ENCODE data around the gene EFCAB6.

EFCAB6 gene

GRCh38 chr22:43510281-43511070, 301.6 kb downstream of the EFCAB6 start:
- Histone ChIP-seq H3K36me3 (ENCODE audit: control insufficient read depth in 1 of 2, insufficient read depth in 2 of 2, low read length in 2 of 2) (no peaks in the 10 kb centered on the region), H3K9ac (ENCODE audit: low read depth in 1 of 2, low read length in 2 of 2) (no peak overlapping the region), H3K9me3 (ENCODE audit: control insufficient read depth in 1 of 2, low read length in 2 of 2) (no peaks in the 10 kb centered on the region), H3K4me1 (ENCODE audit: control insufficient read depth in 1 of 2, insufficient read depth in 2 of 2, low read length in 2 of 2) (no peaks in the 10 kb centered on the region), H3K4me3 (ENCODE audit: low read depth in 1 of 2, low read length in 2 of 2) (no peak overlapping the region), H3K27ac (ENCODE audit: low read depth, low read length) (no peak overlapping the region), H3K27me3 (ENCODE audit: control insufficient read depth in 1 of 2, insufficient read depth in 2 of 2, low read length in 2 of 2) (no peaks in the 10 kb centered on the region)

- Histone ChIP-seq H3K27me3 (ENCODE audit: control insufficient read depth in 1 of 2, insufficient read depth in 2 of 2, low read length in 2 of 2) (no peaks in the 10 kb centered on the region), H3K4me1 (ENCODE audit: control insufficient read depth in 1 of 2, insufficient read depth in 2 of 2, low read length in 2 of 2) (no peaks in the 10 kb centered on the region), H3K27ac (ENCODE audit: low read depth, low read length) (no peak overlapping the region), H3K4me3 (ENCODE audit: low read depth in 1 of 2, low read length in 2 of 2) (no peak overlapping the region), H3K9me3 (ENCODE audit: control insufficient read depth in 1 of 2, low read length in 2 of 2) (no peaks in the 10 kb centered on the region), H3K9ac (ENCODE audit: low read depth in 1 of 2, low read length in 2 of 2) (no peak overlapping the region), H3K36me3 (ENCODE audit: control insufficient read depth in 1 of 2, insufficient read depth in 2 of 2, low read length in 2 of 2) (no peaks in the 10 kb centered on the region)
These were observed 302.8 kb downstream of the EFCAB6 start for GRCh38 chr22:43509337-43509736.

GRCh38 chr22:43508489-43508888, 303.6 kb downstream of the EFCAB6 start:
- no peak overlapping the region for H3K4me3 ChIP-seq (ENCODE audit: low read depth in 1 of 2, low read length in 2 of 2)
- no peak overlapping the region for H3K9ac ChIP-seq (ENCODE audit: low read depth in 1 of 2, low read length in 2 of 2)
- H3K4me1 ChIP-seq (ENCODE audit: control insufficient read depth in 1 of 2, insufficient read depth in 2 of 2, low read length in 2 of 2) = no peaks in the 10 kb centered on the region
- no peak overlapping the region for H3K27ac ChIP-seq (ENCODE audit: low read depth, low read length)
- H3K9me3 ChIP-seq (ENCODE audit: control insufficient read depth in 1 of 2, low read length in 2 of 2) = no peaks in the 10 kb centered on the region
- no peaks in the 10 kb centered on the region for H3K36me3 ChIP-seq (ENCODE audit: control insufficient read depth in 1 of 2, insufficient read depth in 2 of 2, low read length in 2 of 2)
- H3K27me3 ChIP-seq (ENCODE audit: control insufficient read depth in 1 of 2, insufficient read depth in 2 of 2, low read length in 2 of 2) = no peaks in the 10 kb centered on the region

- H3K9ac ChIP-seq (ENCODE audit: low read depth in 1 of 2, low read length in 2 of 2) = no peak overlapping the region
- no peak overlapping the region for H3K27ac ChIP-seq (ENCODE audit: low read depth, low read length)
- no peaks in the 10 kb centered on the region for H3K27me3 ChIP-seq (ENCODE audit: control insufficient read depth in 1 of 2, insufficient read depth in 2 of 2, low read length in 2 of 2)
These were observed 304.9 kb downstream of the EFCAB6 start for GRCh38 chr22:43507235-43507634.

GRCh38 chr22:43506487-43506886, 305.6 kb downstream of the EFCAB6 start:
- no peak overlapping the region for H3K9ac ChIP-seq (ENCODE audit: low read depth in 1 of 2, low read length in 2 of 2)
- no peaks in the 10 kb centered on the region for H3K9me3 ChIP-seq (ENCODE audit: control insufficient read depth in 1 of 2, low read length in 2 of 2)
- no peak overlapping the region for H3K27ac ChIP-seq (ENCODE audit: low read depth, low read length)
- H3K4me1 ChIP-seq (ENCODE audit: control insufficient read depth in 1 of 2, insufficient read depth in 2 of 2, low read length in 2 of 2) = no peaks in the 10 kb centered on the region
- no peaks in the 10 kb centered on the region for H3K36me3 ChIP-seq (ENCODE audit: control insufficient read depth in 1 of 2, insufficient read depth in 2 of 2, low read length in 2 of 2)
- H3K4me3 ChIP-seq (ENCODE audit: low read depth in 1 of 2, low read length in 2 of 2) = no peak overlapping the region
- H3K27me3 ChIP-seq (ENCODE audit: control insufficient read depth in 1 of 2, insufficient read depth in 2 of 2, low read length in 2 of 2) = no peaks in the 10 kb centered on the region

More at GRCh38 chr22:43507235-43507634, 304.9 kb downstream of the EFCAB6 start:
- Histone ChIP-seq H3K4me3 (ENCODE audit: low read depth in 1 of 2, low read length in 2 of 2) (no peak overlapping the region), H3K36me3 (ENCODE audit: control insufficient read depth in 1 of 2, insufficient read depth in 2 of 2, low read length in 2 of 2) (no peaks in the 10 kb centered on the region), H3K4me1 (ENCODE audit: control insufficient read depth in 1 of 2, insufficient read depth in 2 of 2, low read length in 2 of 2) (no peaks in the 10 kb centered on the region), H3K9me3 (ENCODE audit: control insufficient read depth in 1 of 2, low read length in 2 of 2) (no peaks in the 10 kb centered on the region)

GRCh38 chr22:43505896-43506295, 306.2 kb downstream of the EFCAB6 start:
- H3K27ac ChIP-seq (ENCODE audit: low read depth, low read length) = no peak overlapping the region
- H3K27me3 ChIP-seq (ENCODE audit: control insufficient read depth in 1 of 2, insufficient read depth in 2 of 2, low read length in 2 of 2) = no peaks in the 10 kb centered on the region
- H3K4me1 ChIP-seq (ENCODE audit: control insufficient read depth in 1 of 2, insufficient read depth in 2 of 2, low read length in 2 of 2) = no peaks in the 10 kb centered on the region
- no peak overlapping the region for H3K4me3 ChIP-seq (ENCODE audit: low read depth in 1 of 2, low read length in 2 of 2)
- H3K9me3 ChIP-seq (ENCODE audit: control insufficient read depth in 1 of 2, low read length in 2 of 2) = no peaks in the 10 kb centered on the region
- no peaks in the 10 kb centered on the region for H3K36me3 ChIP-seq (ENCODE audit: control insufficient read depth in 1 of 2, insufficient read depth in 2 of 2, low read length in 2 of 2)
- no peak overlapping the region for H3K9ac ChIP-seq (ENCODE audit: low read depth in 1 of 2, low read length in 2 of 2)

- H3K9me3 ChIP-seq (ENCODE audit: control insufficient read depth in 1 of 2, low read length in 2 of 2) = no peaks in the 10 kb centered on the region
- no peaks in the 10 kb centered on the region for H3K4me1 ChIP-seq (ENCODE audit: control insufficient read depth in 1 of 2, insufficient read depth in 2 of 2, low read length in 2 of 2)
- no peak overlapping the region for H3K9ac ChIP-seq (ENCODE audit: low read depth in 1 of 2, low read length in 2 of 2)
- no peaks in the 10 kb centered on the region for H3K36me3 ChIP-seq (ENCODE audit: control insufficient read depth in 1 of 2, insufficient read depth in 2 of 2, low read length in 2 of 2)
- H3K4me3 ChIP-seq (ENCODE audit: low read depth in 1 of 2, low read length in 2 of 2) = no peak overlapping the region
- H3K27me3 ChIP-seq (ENCODE audit: control insufficient read depth in 1 of 2, insufficient read depth in 2 of 2, low read length in 2 of 2) = no peaks in the 10 kb centered on the region
- H3K27ac ChIP-seq (ENCODE audit: low read depth, low read length) = no peak overlapping the region
These were observed 306.7 kb downstream of the EFCAB6 start for GRCh38 chr22:43505423-43505822.

- Histone ChIP-seq H3K27me3 (ENCODE audit: control insufficient read depth in 1 of 2, insufficient read depth in 2 of 2, low read length in 2 of 2) (no peaks in the 10 kb centered on the region), H3K36me3 (ENCODE audit: control insufficient read depth in 1 of 2, insufficient read depth in 2 of 2, low read length in 2 of 2) (no peaks in the 10 kb centered on the region), H3K4me3 (ENCODE audit: low read depth in 1 of 2, low read length in 2 of 2) (no peak overlapping the region), H3K9me3 (ENCODE audit: control insufficient read depth in 1 of 2, low read length in 2 of 2) (no peaks in the 10 kb centered on the region), H3K4me1 (ENCODE audit: control insufficient read depth in 1 of 2, insufficient read depth in 2 of 2, low read length in 2 of 2) (no peaks in the 10 kb centered on the region), H3K9ac (ENCODE audit: low read depth in 1 of 2, low read length in 2 of 2) (no peak overlapping the region), H3K27ac (ENCODE audit: low read depth, low read length) (no peak overlapping the region)
These were observed 307.3 kb downstream of the EFCAB6 start for GRCh38 chr22:43504666-43505261.

- no peaks in the 10 kb centered on the region for H3K4me1 ChIP-seq (ENCODE audit: control insufficient read depth in 1 of 2, insufficient read depth in 2 of 2, low read length in 2 of 2)
These were observed 308.0 kb downstream of the EFCAB6 start for GRCh38 chr22:43504068-43504467.

GRCh38 chr22:43502306-43502874, 309.7 kb downstream of the EFCAB6 start:
- Histone ChIP-seq H3K27ac (ENCODE audit: low read depth, low read length) (no peak overlapping the region), H3K9ac (ENCODE audit: low read depth in 1 of 2, low read length in 2 of 2) (no peak overlapping the region), H3K36me3 (ENCODE audit: control insufficient read depth in 1 of 2, insufficient read depth in 2 of 2, low read length in 2 of 2) (no peaks in the 10 kb centered on the region), H3K9me3 (ENCODE audit: control insufficient read depth in 1 of 2, low read length in 2 of 2) (no peaks in the 10 kb centered on the region), H3K27me3 (ENCODE audit: control insufficient read depth in 1 of 2, insufficient read depth in 2 of 2, low read length in 2 of 2) (no peaks in the 10 kb centered on the region), H3K4me1 (ENCODE audit: control insufficient read depth in 1 of 2, insufficient read depth in 2 of 2, low read length in 2 of 2) (no peaks in the 10 kb centered on the region), H3K4me3 (ENCODE audit: low read depth in 1 of 2, low read length in 2 of 2) (no peak overlapping the region)

More at GRCh38 chr22:43504068-43504467, 308.0 kb downstream of the EFCAB6 start:
- no peak overlapping the region for H3K27ac ChIP-seq (ENCODE audit: low read depth, low read length)
- no peaks in the 10 kb centered on the region for H3K27me3 ChIP-seq (ENCODE audit: control insufficient read depth in 1 of 2, insufficient read depth in 2 of 2, low read length in 2 of 2)
- no peaks in the 10 kb centered on the region for H3K9me3 ChIP-seq (ENCODE audit: control insufficient read depth in 1 of 2, low read length in 2 of 2)
- H3K36me3 ChIP-seq (ENCODE audit: control insufficient read depth in 1 of 2, insufficient read depth in 2 of 2, low read length in 2 of 2) = no peaks in the 10 kb centered on the region
- H3K4me3 ChIP-seq (ENCODE audit: low read depth in 1 of 2, low read length in 2 of 2) = no peak overlapping the region
- no peak overlapping the region for H3K9ac ChIP-seq (ENCODE audit: low read depth in 1 of 2, low read length in 2 of 2)
